HG02623 (cell line): ENCODE results near the gene RPP25.
"Not testable (repeated sequence)": the region's sequence is repeated elsewhere in the genome, so short reads cannot be mapped to it uniquely, and the experiment has no call there.

Experiments
- ATAC-seq: cut with Tn5 transposase; IDR thresholded peaks from one replicate; pipeline ENCODE4 v1.9.1; 2021; ENCODE audit warnings: moderate library complexity; ENCODE audit not compliant: unreplicated experiment

RPP25 gene

GRCh38 chr15:74924525-74924924 is 32.0 kb downstream of the RPP25 start:
- ATAC-seq: no peak

- no peak for ATAC-seq
Observed at GRCh38 chr15:74920456-74920855, 36.1 kb downstream of the RPP25 start.

GRCh38 chr15:74917676-74918075 is 38.9 kb downstream of the RPP25 start:
- no peak for ATAC-seq

- ATAC-seq: not testable (repeated sequence)
Observed at GRCh38 chr15:74913799-74914198, 42.8 kb downstream of the RPP25 start.

- ATAC-seq: no peak
Observed at GRCh38 chr15:74913041-74913440, 43.5 kb downstream of the RPP25 start.

GRCh38 chr15:74908635-74909034 is 47.9 kb downstream of the RPP25 start:
- ATAC-seq: no peak

- ATAC-seq: no peak
Observed at GRCh38 chr15:74907163-74907870, 49.3 kb downstream of the RPP25 start.

- peak; percentile 74 for ATAC-seq
Observed at GRCh38 chr15:74906450-74907162, 50.0 kb downstream of the RPP25 start, which contains the start of gene FAM219B. FAM219B (minus strand) TSS chr15:74906851; CDS start chr15:74906800, 51 bp downstream.

GRCh38 chr15:74906067-74906449 is 50.5 kb downstream of the RPP25 start:
- ATAC-seq: peak; percentile 6
